MCF 10A (cell line): ENCODE results near the gene PAWR. TPM values are rescaled to one million over a fixed set of nuclear protein-coding genes. Genes with fewer than 3 reads are reported as not detected.

Experiments
- BruUV-seq: library from RNA; stranded (reverse); fragments of 400-500 nt; replicated peaks from 2 replicates; lab custom pipeline; 2021; lab: Mats Ljungman, UMichigan
- CTCF ChIA-PET: fragments of 300-600 bp; sonication (Branson Sonifier 250); formaldehyde crosslinking; extraction: SDS; loops from one replicate; lab custom pipeline; 2021; ENCODE audit warnings: antibody characterized with exemption, inconsistent platforms; lab: Yijun Ruan, JAX
- POLR2A ChIA-PET: fragments of 300-600, 350-650 bp; sonication (Branson Sonifier 250); formaldehyde crosslinking; extraction: SDS; loops from one replicate; lab custom pipeline; 2020; ENCODE audit warnings: antibody characterized with exemption, inconsistent platforms; lab: Yijun Ruan, JAX
- DNase-seq: peaks from one replicate; pipeline ENCODE4 v3.0.0-alpha.2; 2018; ENCODE audit not compliant: unreplicated experiment
- H3K27ac Mint-ChIP-seq: one replicate; pipeline ENCODE4 v1.8.0; 2022; ENCODE audit warnings: mild to moderate bottlenecking, low read depth, mixed read lengths; ENCODE audit not compliant: unreplicated experiment
- H3K27me3 Mint-ChIP-seq: one replicate; pipeline ENCODE4 v1.8.0; 2022; ENCODE audit warnings: mixed read lengths; ENCODE audit not compliant: insufficient read depth, unreplicated experiment
- H3K36me3 Mint-ChIP-seq: one replicate; pipeline ENCODE4 v1.8.0; 2022; ENCODE audit warnings: mild to moderate bottlenecking, moderate library complexity, mixed read lengths; ENCODE audit not compliant: insufficient read depth, unreplicated experiment
- H3K4me1 Mint-ChIP-seq: one replicate; pipeline ENCODE4 v1.8.0; 2022; ENCODE audit warnings: mixed read lengths; ENCODE audit not compliant: insufficient read depth, unreplicated experiment
- H3K4me3 Mint-ChIP-seq: one replicate; pipeline ENCODE4 v1.8.0; 2022; ENCODE audit warnings: mild to moderate bottlenecking, moderate library complexity, mixed read lengths; ENCODE audit not compliant: unreplicated experiment
- H3K9me3 Mint-ChIP-seq: one replicate; pipeline ENCODE4 v1.8.0; 2022; ENCODE audit warnings: mixed read lengths; ENCODE audit not compliant: unreplicated experiment
- intact Hi-C: fragments of 100-400 bp; cut with micrococcal nuclease; formaldehyde crosslinking; loops from 2 replicates; pipeline ENCODE4 v1.14.1; 2022
- total RNA-seq: library from RNA; stranded (reverse); gene quantifications from 2 replicates; pipeline ENCODE4 v1.2.3, GENCODE V29; 2022
- TF ChIP-seq, protein P1 (sequence below): fragments of 200-600 bp; IDR thresholded peaks from one replicate; pipeline ENCODE4 v1.8.0; 2022; ENCODE audit warnings: antibody characterized with exemption, mild to moderate bottlenecking; ENCODE audit not compliant: unreplicated experiment

Gene PAWR
- total RNA-seq, 1 experiment from 2014 or later: 330 TPM

DNA sequence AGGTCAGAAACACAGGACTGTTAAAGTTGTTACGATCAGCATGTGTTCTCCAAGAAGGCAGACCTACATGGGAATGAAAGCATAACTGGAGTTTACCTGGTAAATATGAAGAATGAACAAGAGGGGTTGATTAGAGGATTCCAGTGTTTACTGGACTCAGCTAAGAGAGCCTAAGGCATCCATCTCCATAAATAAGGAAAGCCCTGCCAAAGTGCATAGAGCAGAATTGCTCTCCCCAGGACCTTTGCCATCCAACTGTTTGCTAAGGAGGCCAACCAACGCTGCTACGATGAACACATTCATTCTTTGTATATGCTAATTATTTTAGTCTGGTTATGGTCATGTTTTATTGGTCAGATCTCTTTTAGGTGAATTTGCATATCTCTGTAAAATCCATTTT lies 17.1 kb upstream of the PAWR start:
- intact Hi-C loops: no loop called here
- Mint-ChIP-seq H3K36me3 (no peaks in the 10 kb centered on the region), H3K4me1 (peaks cover 5% of the 10 kb centered on the region), H3K27me3 (no peaks in the 10 kb centered on the region), H3K27ac (no peak overlapping the region), H3K9me3 (no peaks in the 10 kb centered on the region), H3K4me3 (no peak overlapping the region)
- DNase-seq: no peak
- TF ChIP-seq, protein P1, sequence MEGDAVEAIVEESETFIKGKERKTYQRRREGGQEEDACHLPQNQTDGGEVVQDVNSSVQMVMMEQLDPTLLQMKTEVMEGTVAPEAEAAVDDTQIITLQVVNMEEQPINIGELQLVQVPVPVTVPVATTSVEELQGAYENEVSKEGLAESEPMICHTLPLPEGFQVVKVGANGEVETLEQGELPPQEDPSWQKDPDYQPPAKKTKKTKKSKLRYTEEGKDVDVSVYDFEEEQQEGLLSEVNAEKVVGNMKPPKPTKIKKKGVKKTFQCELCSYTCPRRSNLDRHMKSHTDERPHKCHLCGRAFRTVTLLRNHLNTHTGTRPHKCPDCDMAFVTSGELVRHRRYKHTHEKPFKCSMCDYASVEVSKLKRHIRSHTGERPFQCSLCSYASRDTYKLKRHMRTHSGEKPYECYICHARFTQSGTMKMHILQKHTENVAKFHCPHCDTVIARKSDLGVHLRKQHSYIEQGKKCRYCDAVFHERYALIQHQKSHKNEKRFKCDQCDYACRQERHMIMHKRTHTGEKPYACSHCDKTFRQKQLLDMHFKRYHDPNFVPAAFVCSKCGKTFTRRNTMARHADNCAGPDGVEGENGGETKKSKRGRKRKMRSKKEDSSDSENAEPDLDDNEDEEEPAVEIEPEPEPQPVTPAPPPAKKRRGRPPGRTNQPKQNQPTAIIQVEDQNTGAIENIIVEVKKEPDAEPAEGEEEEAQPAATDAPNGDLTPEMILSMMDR: no peak
- ChIA-PET POLR2A (interaction anchor here (1.4 to 2.4 kb wide), 3 partner anchors 15 to 17 kb away, joined by 4 to 13 read pairs (median 5); partner anchors contain the start of gene PAWR), CTCF (interaction anchor here (0.6 to 1.1 kb wide), 2 partner anchors 14 to 377 kb away, joined by 3 to 4 read pairs; no protein-coding TSS in a partner anchor)
- BruUV-seq: no TSS peak

- CTCF ChIA-PET: no interaction called here
- H3K9me3 Mint-ChIP-seq: no peaks in the 10 kb centered on the region
- no peak for DNase-seq
- H3K36me3 Mint-ChIP-seq: no peaks in the 10 kb centered on the region
- POLR2A ChIA-PET: interaction anchor here (1.0 to 2.4 kb wide), 4 partner anchors 13 to 149 kb away, joined by 3 to 13 read pairs (median 4); no protein-coding TSS in a partner anchor
- H3K4me1 Mint-ChIP-seq: peaks cover 5% of the 10 kb centered on the region
- no peak overlapping the region for H3K27ac Mint-ChIP-seq
- no peak overlapping the region for H3K4me3 Mint-ChIP-seq
- TF ChIP-seq, protein P1: no peak
- H3K27me3 Mint-ChIP-seq: no peaks in the 10 kb centered on the region
- intact Hi-C loops: no loop called here
- no TSS peak for BruUV-seq
Measured at GRCh38 chr12:79706676-79707075, 15.9 kb upstream of the PAWR start.

DNA sequence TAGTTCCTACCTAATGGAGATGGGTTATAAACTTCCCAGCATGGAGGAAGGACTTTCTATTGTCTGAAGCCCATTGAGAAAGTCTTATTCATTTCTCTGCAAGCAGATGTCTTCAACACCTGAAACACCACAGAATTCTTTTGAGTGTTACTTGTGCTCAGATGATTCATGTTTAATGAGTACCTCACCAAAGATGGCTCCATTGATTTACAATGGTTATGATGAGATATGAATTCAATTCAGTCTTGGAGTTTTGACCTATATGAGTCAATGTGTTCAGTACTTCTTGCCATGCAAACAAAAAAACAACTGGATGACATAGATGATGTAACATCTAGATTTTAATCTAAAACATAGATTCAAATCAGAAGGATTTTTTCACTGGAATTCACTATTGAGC lies 15.4 kb upstream of the PAWR start:
- H3K27me3 Mint-ChIP-seq: no peaks in the 10 kb centered on the region
- DNase-seq: no peak
- ChIA-PET POLR2A (interaction anchor here (0.6 to 2.4 kb wide), 4 partner anchors 13 to 228 kb away, joined by 3 to 13 read pairs (median 3); no protein-coding TSS in a partner anchor), CTCF (interaction anchor here (0.5 kb wide), 1 partner anchor 18 kb away, joined by 3 read pairs; no protein-coding TSS in a partner anchor)
- no peak overlapping the region for H3K4me3 Mint-ChIP-seq
- H3K27ac Mint-ChIP-seq: no peak overlapping the region
- peaks cover 5% of the 10 kb centered on the region for H3K4me1 Mint-ChIP-seq
- H3K36me3 Mint-ChIP-seq: no peaks in the 10 kb centered on the region
- intact Hi-C loops: no loop called here
- no TSS peak for BruUV-seq
- TF ChIP-seq, protein P1: no peak
- H3K9me3 Mint-ChIP-seq: no peaks in the 10 kb centered on the region

DNA sequence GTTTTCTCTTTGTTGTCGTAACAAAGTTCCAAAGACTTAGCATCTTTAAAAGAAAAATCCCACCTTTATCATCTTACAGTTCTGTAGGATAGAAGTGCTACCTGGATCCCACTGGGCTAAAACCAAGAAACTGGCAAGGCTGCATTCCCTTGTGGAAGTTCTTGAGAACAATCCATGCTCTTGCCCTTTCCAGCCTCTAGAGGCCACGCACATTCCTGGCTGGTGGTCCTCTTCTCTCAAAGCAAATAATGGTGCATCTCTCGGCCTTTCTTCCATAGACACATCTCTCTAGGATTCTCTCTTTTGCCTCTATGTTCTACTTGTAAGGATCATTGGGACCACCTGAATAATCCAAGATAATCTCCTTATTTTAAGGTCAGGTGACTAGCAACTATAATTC lies 8.2 kb upstream of the PAWR start:
- no TSS peak for BruUV-seq
- no peak overlapping the region for H3K27ac Mint-ChIP-seq
- no peaks in the 10 kb centered on the region for H3K27me3 Mint-ChIP-seq
- no peaks in the 10 kb centered on the region for H3K9me3 Mint-ChIP-seq
- intact Hi-C loops: no loop called here
- H3K4me1 Mint-ChIP-seq: no peaks in the 10 kb centered on the region
- H3K4me3 Mint-ChIP-seq: no peak overlapping the region
- ChIA-PET POLR2A (no interaction called here), CTCF (interaction anchor here (1.2 to 1.9 kb wide), 3 partner anchors 10 to 279 kb away, joined by 3 to 4 read pairs (median 4); no protein-coding TSS in a partner anchor)
- no peak for DNase-seq
- TF ChIP-seq, protein P1: no peak
- no peaks in the 10 kb centered on the region for H3K36me3 Mint-ChIP-seq
